ENCODE data around the gene BRK1.
"Not testable (repeated sequence)": the region's sequence is repeated elsewhere in the genome, so short reads cannot be mapped to it uniquely, and the experiment has no call there.

The BRK1 gene

GRCh38 chr3:10145685-10146084 is 30.2 kb downstream of the BRK1 start:
- no peak for DNase-seq (ENCODE audit: low read depth)

- no peak for DNase-seq (ENCODE audit: low read depth)
Measured at GRCh38 chr3:10149226-10149625, 33.8 kb downstream of the BRK1 start.

- DNase-seq (ENCODE audit: low read depth) = no peak
Measured at GRCh38 chr3:10150987-10151386, 35.5 kb downstream of the BRK1 start.

GRCh38 chr3:10154335-10155122 is 39.1 kb downstream of the BRK1 start:
- no peak for DNase-seq (ENCODE audit: low read depth)

GRCh38 chr3:10155123-10155472 is 39.6 kb downstream of the BRK1 start:
- no peak for DNase-seq (ENCODE audit: low read depth)

GRCh38 chr3:10155658-10156057 is 40.2 kb downstream of the BRK1 start:
- no peak for DNase-seq (ENCODE audit: low read depth)

- DNase-seq (ENCODE audit: low read depth) = no peak
Measured at GRCh38 chr3:10157031-10157430, 41.6 kb downstream of the BRK1 start.

- DNase-seq (ENCODE audit: low read depth) = not testable (repeated sequence)
Measured at GRCh38 chr3:10158555-10158954, 43.1 kb downstream of the BRK1 start.

GRCh38 chr3:10160346-10160745 is 44.9 kb downstream of the BRK1 start:
- DNase-seq (ENCODE audit: low read depth) = no peak

GRCh38 chr3:10160925-10161324 is 45.5 kb downstream of the BRK1 start:
- DNase-seq (ENCODE audit: low read depth) = no peak

GRCh38 chr3:10162185-10162584 is 46.7 kb downstream of the BRK1 start:
- no peak for DNase-seq (ENCODE audit: low read depth)

GRCh38 chr3:10164201-10164545 is 48.7 kb downstream of the BRK1 start:
- not testable (repeated sequence) for DNase-seq (ENCODE audit: low read depth)

GRCh38 chr3:10164546-10165393 is 49.3 kb downstream of the BRK1 start, which contains the start of gene IRAK2:
Gene IRAK2, plus strand, starts transcription at chr3:10164919. Its CDS starts 36 bp downstream, at chr3:10164955.
- DNase-seq (ENCODE audit: low read depth) = peak; percentile 50

- DNase-seq (ENCODE audit: low read depth) = no peak
Measured at GRCh38 chr3:10166213-10166604, 50.7 kb downstream of the BRK1 start.

- DNase-seq (ENCODE audit: low read depth) = no peak
Measured at GRCh38 chr3:10169000-10169496, 53.6 kb downstream of the BRK1 start.

GRCh38 chr3:10170915-10171478 is 55.5 kb downstream of the BRK1 start:
- DNase-seq (ENCODE audit: low read depth) = no peak

- DNase-seq (ENCODE audit: low read depth) = no peak
Measured at GRCh38 chr3:10173095-10173925, 57.8 kb downstream of the BRK1 start.

GRCh38 chr3:10173926-10174435 is 58.5 kb downstream of the BRK1 start:
- no peak for DNase-seq (ENCODE audit: low read depth)

GRCh38 chr3:10175334-10175733 is 59.9 kb downstream of the BRK1 start:
- DNase-seq (ENCODE audit: low read depth) = not testable (repeated sequence)

- not testable (repeated sequence) for DNase-seq (ENCODE audit: low read depth)
Measured at GRCh38 chr3:10176150-10176549, 60.7 kb downstream of the BRK1 start.

Data from stimulated activated CD8-positive, alpha-beta memory T cell treated with anti-CD3 and anti-CD28 coated beads, Interleukin-12 subunit alpha, Interleukin-12 subunit beta, amount 100 ng/mL, for 4 hours (primary cell).